NCI-H2227 (cell line): ENCODE measurements around the gene BICD1.
A peak's percentile ranks its signal among the peaks of the same experiment; 100 is the strongest.
"Not testable (repeated sequence)": the region's sequence is repeated elsewhere in the genome, so short reads cannot be mapped to it uniquely, and the experiment has no call there.

Experiments used
- DNase-seq: peaks from one replicate; lab custom pipeline; 2025; ENCODE audit not compliant: unreplicated experiment; lab: John Stamatoyannopoulos, UW

The BICD1 gene

DNA sequence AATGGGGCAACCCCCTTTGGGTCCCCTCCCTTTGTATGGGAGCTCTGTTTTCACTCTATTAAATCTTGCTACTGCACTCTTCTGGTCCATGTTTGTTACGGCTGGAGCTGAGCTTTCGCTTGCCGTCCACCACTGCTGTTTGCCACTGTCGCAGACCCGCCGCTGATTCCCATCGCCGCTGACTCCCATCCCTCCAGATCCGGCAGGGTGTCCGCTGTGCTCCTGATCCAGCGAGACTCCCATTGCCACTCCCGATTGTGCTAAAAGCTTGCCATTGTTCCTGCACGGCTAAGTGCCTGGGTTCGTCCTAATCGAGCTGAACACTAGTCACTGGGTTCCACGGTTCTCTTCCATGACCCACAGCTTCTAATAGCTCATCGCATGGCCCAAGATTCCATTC is 168.9 kb downstream of the BICD1 start:
- DNase-seq = not testable (repeated sequence)

DNA sequence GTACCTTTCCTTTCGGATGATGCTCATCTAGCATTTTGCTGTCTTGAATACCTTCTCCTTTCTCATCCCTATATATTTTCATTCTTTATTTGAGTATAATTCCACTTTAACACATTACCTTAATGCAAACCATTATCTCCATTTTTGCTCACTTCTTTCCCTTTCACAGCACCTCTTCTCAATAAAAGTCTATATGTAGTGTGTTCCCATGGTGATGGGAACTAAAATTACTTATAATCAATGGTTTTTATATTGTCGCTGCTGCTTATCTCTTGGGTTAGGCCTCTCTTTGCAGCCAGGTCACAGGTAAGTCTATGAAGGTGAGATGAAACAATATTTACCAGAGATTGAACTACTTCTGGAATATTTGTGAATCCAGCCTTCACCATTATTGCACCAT is 171.1 kb downstream of the BICD1 start:
- DNase-seq = no peak

DNA sequence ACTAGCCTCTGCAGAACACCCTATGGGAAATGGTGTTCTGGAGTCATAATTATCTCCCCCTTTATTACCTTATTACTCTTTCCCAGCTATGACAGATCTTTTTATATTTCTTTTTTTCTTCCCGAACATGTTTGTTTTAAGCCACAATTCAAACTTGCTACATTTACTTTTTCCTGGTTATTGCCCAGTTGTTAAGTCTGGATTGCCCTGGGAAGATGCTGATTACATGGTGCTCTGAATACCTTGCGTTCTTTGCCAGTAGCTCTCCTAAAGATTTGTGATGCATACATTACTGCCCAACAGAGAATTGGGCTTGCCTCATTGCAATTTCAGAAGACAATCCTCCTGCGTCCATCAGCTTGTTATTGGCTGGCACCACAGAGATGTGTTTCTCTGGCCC is 174.5 kb downstream of the BICD1 start:
- DNase-seq = no peak

DNA sequence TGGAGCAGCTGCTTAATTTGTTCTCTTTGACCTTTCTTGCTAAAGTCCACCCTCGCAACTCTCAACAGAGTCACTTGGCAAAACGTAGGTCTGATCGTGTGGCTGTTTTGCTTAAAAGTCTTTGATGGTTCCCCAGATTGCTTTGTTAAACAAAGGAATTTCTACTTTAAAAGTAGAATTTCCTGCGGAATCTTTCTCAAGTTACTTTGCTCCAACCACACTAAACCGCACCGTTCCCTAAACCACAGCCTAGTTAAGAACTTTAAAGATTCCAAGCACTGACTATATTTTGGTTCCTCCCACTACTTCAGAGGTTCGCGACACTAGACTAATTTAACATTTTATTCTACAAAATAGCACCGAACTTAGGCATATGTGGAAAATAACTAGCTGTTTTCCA is 177.9 kb downstream of the BICD1 start:
- no peak for DNase-seq

DNA sequence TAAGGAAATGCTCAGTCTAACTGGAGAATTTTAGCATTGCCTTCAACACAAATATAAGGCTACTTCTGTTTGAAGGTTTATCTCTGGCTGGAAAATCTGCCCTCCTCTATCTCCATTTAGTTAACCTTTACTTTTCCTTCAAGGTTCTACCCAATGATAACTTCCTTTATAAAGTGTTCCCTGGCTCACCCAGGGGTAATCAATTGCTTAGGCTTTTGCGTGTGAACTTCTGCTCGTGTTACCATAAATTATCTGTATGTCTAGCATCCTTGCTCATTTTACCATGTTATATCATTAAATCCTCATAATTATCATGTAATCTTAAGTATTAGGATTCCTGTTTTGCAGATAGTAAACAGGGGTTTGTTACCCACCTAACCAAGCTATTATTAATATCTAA is 178.4 kb downstream of the BICD1 start:
- no peak for DNase-seq

DNA sequence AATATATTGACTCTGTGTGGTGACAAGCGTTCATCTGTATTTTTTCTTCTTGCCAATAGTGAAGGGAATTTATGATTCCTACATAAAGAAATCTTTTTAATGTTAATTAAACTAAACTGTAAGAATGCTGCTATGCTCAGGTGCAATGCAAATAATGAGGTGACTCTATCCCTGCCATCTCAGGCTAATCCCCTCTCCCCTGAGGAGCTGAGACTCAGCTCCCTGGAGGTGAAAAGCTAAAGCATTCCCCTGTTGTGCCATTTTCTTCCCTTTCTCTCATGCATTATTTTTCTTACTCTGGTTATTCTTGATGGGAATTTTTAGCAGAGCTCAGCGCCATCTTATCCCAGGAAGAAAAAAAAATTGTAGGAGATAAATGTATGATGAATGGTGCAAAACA is 178.8 kb downstream of the BICD1 start:
- no peak for DNase-seq

DNA sequence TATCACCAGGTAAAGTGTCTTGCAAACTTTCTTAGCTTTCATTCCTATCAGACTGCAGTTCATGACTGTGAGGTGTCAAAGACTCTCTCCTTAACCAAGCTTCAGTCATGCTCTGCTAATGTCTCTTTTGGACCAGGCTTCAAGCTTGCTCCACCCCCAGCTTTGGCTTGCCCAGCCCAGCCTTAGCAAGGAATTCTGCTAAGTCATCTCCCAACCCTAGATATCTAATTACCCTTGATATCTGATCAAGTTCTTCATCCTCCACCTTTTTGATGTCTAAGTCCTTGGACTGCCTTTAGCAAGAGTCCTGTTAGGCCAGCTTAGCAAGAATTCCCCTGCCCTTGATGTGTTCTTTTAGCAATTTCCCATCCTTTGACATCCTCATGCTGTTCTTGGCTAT is 183.8 kb downstream of the BICD1 start:
- no peak for DNase-seq

DNA sequence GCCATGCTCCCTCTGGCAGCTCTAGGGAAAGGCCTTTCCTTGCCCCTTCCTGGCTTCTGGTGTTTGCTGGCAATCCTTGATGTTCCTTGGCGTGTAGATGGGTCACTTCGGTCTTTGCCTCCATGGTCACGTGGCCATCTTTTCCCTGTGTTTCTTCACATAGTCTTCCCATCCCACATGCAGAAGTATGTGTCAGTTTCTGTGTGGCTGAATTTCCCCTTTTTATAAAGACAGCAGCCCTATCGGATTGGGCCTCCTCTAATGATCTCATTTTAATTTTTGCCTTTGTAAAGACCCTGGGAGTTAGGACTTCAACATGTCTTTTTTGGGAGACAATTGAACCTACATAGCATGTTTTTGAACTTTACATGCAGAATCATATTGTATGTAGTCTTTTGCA is 185.5 kb downstream of the BICD1 start:
- DNase-seq = no peak

DNA sequence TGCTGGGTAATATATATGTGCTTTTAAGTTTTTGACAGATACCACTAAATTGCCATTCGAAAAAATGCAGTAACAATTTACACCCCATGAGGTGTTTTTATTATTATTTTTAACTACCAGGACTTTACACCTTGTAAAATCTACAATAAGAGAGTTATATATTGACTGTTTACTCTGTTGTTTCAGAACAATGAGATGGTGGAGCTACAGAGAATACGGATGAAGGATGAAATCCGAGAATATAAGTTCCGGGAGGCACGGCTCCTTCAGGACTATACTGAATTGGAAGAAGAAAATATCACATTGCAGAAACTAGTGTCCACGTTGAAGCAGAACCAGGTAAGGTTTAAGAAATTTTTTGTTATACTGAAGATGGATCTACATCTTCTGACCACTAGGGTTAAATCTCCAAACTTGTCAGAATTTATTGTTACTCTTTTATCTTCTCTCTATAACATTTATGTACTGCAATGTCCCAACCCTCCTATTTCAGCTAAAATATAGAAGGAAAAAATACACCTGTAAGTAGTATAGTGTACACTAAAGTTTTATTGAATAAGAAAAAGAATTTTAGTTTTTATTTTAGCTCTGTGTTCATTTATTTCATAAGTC is 187.3 kb downstream of the BICD1 start:
- no peak for DNase-seq

DNA sequence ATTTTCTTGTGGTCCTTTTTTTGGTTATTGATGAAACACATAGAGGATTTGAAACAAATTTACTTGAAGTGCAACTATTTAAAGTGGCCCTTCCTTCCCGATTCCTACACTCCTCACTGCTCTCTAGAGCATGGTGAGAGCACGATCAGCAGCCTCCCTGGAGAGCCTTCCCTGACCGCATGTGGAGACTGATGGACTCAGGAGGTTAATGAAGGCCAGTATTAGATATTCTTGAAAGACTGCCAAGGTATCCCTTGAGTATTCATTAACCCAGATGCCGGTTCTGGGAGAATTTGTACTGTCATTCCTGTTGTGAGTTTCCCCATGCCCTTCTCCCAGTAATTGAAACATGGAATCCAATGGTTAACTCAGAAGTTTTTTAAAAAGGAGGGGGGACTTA is 189.9 kb downstream of the BICD1 start:
- no peak for DNase-seq

DNA sequence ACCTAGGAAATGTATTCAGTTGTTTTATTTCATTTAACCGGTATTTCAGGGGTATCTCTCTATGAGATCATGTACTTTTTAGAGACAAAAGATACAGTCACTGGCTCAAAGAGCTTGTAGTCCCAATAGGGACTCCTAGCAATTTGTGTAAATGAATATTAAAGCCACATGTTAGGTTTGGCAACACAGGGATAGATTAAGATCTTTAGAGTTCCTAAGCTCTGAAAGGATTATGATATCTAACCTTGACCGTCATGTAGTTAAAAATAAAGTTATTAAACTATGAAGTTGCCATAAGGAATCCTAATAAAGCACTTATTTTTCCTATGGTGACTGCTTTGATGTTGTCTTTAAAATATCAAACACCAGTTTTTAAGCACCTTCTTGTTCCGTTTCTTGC is 192.3 kb downstream of the BICD1 start:
- DNase-seq = no peak

DNA sequence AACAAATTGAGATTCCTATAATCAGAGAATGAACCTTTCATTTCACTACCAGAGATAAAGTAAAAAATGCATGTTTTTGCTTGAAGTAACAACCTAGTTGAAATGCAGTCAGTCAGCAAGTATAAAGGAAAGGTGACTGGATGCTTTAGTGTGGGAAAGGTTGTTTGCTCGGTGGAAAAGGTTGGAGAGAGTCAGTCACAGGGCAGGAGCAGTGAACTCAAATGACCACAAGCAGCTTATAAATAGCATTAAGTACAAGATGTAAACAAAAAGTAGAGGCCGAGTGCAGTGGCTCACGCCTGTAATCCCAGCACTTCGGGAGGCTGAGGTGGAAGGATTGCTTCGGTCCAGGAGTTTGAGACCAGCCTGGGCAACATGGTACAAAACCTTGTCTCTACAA is 194.6 kb downstream of the BICD1 start:
- DNase-seq = no peak

DNA sequence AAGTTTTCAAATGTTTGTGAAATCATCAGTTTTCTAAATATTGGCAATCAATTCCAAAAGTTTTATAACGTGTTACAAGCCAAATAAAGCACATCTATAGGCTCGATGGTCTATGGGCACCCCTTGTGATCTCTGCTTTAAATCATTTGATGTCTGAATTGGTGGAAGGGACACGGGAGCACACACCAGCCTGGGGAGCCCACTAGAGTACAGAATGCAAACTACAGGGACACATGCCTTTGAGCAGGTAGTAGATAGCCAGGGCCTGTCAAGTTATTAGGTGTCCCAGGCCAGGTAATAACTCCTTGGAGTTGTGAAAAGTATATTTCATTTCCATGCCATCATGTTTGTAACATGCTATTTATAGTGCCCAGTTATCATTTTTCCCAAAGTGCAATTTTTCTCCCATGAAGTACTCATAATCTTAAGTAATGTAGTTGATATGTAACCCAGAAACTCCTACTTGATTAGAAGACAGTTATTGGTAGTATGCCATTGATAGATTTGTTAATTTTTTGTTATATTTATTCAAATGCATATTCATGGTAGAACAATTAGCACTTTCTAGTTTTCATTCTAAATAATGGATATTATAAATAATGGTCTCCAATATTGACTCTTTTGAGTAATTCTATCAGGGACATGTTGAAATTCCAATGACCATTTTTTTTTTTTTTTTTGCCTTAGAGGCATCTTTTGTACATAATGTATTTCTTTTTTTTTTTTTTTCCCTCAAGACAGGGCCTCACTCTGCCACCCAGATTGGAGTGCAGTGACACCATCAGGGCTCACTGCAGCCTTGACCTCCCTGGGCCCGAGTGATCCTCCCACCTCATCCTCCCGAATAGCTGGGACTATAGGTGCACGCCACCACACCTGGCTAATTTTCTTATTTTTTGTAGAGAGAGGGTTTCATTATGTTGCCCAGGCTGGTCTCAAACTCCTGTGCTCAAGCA is 195.8 kb downstream of the BICD1 start:
- peak; percentile 14 for DNase-seq

DNA sequence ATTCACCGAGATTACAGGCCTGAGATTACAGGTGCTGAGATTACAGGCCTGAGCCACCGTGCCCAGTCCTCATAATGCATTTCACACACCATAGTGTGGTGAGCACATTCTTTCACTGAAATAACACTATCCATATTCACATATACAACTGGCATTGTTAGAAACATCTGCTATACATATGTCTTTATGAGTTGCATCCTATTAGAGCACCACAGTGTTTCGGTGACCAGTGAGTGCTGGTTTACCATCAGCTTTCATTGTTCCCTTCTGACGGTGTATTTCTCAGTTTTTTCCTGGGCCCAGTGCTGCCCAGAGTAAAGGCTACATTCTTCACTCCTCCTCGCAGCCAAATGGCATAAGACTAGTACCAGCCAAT is 196.5 kb downstream of the BICD1 start:
- DNase-seq = no peak

DNA sequence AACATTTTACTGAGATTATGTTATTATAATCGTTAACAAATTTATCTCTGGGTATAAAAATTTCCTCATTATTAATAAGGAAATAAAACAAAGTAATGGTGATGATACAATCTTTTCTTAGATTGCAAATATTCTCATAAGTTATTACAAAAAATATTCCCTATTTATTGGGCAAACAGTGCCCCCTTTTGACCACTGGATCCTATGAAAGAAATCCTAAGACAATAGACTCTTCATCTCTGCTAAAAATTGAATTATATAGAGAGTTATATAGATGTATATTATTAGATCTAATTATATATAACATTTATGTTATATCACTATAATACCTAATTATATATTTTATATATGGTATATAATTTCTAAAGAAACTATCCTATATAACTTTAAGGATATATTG is 198.5 kb downstream of the BICD1 start:
- DNase-seq = no peak

DNA sequence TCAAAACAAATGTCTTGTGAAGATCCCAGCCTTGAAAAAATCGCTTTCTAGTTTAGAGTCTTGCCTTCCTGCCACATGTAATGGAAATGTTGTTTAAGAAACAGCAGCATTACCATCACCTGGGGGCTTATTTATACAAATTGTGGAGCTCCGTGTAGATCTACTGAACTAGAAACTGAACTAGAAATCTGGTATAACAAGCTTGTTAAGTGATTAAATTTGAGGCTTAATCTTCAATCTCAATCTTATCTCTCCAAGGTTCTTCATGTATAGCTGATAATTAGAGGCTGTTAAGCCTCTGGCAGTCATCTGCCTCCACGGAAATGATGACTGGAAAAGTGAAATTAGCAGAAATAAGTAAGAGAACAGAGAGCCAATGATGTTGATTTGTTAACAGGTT is 200.7 kb downstream of the BICD1 start:
- no peak for DNase-seq

DNA sequence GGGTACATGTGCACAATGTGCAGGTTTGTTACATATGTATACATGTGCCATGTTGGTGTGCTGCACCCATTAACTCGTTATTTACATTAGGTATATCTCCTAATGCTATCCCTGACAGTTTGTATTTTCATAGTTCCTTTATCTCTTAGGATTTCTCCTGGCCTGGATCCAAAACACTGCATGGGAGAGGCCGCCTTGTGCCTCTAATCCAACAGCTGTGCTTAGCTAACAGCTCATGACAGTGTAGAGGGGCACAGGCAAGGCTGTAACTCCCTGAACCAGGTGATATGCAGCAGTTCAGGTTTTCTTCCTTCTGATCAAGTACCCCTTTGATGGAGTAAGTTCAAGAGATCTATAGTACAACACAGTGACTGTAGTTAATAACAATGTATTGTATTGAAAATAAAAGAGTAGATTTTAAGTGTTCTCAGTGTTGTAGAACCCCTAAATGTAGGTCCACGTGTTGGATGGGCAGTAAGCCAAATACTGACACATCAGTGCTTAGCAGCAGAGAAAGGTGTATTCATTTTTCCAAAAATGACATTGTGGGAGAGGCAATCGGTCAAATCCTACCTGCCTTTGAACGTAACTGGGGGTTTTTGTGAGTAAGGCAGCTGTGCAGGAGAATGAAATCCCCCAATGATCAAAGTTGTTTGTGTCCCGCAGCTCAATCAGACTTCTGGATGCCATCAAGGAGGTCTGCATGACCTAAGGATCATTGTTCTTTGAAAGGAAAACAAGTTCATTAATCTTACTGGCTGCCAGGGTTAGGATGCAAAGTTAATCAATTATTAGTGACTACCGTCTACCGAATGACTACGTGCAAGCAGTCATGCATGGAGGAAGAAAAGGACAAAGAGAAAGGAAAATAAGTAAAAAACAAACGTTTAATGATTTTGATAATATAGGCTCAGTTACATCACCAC is 203.4 kb downstream of the BICD1 start:
- peak; percentile 16 for DNase-seq

DNA sequence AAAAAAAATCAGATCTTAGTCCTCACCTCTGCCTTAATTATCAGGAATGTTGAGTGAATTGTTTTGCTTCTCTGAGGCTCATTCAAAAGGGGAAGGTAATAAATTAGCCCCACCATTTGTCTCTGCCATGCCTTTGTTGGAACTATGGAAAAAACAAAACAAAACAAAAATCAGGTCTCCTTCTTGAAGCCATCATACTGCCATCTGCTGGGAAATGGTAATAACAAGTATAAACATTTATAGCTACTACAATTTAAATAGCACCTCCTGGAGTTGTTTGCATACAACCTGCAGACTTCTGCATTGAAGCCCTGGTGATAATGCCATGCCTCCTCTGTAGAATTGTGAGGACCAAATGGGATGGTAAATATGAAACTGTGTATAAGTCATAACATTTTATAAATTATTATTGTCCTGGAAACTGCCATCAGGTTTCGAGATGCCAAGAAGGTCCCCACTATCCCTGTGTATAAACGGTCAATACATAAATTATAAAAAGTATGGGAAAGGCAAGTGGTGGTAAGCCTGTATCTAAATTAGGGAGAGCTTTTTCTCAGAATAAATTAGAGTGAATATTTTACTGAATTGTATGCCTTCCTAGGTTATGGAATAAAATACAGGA is 205.5 kb downstream of the BICD1 start:
- DNase-seq = peak; percentile 60

DNA sequence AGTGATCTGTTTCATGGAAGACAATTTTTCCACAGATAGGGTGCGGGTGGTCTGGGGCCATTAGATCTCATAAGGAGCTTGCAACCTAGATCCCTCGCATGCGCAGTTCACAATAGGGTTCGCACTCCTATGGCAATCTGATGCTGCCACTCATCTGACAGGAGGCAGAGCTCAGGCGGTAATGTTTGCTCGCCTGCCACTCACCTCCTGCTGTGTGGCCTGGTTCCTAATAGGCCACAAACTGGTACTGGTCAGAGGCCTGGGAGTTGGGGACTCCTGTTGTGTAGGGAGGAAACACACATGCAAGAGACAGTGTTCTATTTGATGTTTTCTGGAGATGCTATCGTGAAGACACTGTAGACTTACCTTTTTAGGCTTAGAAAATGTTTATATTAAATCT is 215.7 kb downstream of the BICD1 start:
- DNase-seq = peak; percentile 54

DNA sequence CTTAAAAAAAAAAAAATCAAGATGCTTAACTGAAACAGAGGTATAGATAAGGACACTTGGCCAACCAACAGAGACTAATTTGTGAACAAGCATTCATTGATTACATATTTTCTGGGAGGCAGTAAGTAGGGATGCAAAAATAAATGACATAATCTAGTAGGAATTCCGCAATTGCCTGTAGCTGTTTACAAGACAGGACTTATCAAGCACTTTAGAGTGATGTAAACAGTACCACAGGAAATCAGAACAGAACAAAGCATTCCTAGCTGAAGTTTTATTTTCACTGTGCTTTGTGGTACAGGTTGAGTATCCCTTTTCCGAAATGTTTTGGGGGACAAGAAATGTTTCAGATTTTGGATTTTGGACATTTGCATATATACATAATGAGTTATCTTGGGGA is 224.5 kb downstream of the BICD1 start:
- no peak for DNase-seq

DNA sequence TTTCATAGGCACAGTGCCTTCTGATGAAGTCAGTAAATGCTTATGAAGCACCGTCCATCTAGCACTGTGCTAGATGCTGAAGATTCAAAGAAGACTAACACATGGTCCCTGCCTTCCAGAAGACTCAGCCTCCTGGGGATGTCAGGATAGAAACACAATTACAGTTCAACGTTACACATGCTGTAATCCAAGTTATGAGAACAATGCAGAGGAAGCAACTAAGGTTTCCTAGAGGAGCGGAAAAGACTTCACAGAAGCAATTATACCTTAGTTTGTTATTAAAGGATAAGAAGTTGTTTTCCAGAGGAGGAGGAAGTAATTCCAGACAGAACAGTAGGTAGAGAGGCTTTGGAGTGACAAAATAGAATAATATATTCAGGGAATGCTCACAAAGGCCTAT is 225.8 kb downstream of the BICD1 start:
- DNase-seq = no peak
